Breast epithelium (tissue), 3 donors: ENCODE data around the gene LPP.

Experiments used
- CTCF ChIP-seq, 3 donors: fragments of 450-650 bp; IDR thresholded peaks; one replicate each; pipeline ENCODE4 v1.5.1; 2016 to 2017; ENCODE audit warnings: antibody characterized with exemption in 3 of 3, mild to moderate bottlenecking in 3 of 3, moderate library complexity in 3 of 3
- POLR2AphosphoS5 ChIP-seq, 3 donors: sonication (generic); formaldehyde crosslinking; IDR thresholded peaks; one replicate each; pipeline ENCODE4 v1.6.1; 2017; ENCODE audit warnings: antibody characterized with exemption in 3 of 3

- TF ChIP-seq CTCF (IDR thresholded peaks at IDR 0.05) (no peak), POLR2AphosphoS5 (IDR thresholded peaks at IDR 0.05) (no peak)
Observed at GRCh38 chr3:188508454-188508853, 354.5 kb downstream of the LPP start.
